Hepatocyte (in vitro differentiated cells): ENCODE results near the gene HRH1. TPM values are rescaled to one million over a fixed set of nuclear protein-coding genes. Genes with fewer than 3 reads are reported as not detected.

Source experiments
- DNase-seq: peaks from one replicate; pipeline ENCODE4 v3.0.0-alpha.2; 2016; ENCODE audit warnings: low spot score
- H2AFZ ChIP-seq: fragments of 200-600 bp; sonication (generic); 2 replicates; pipeline ENCODE4 v1.6.0; 2016; ENCODE audit warnings: antibody characterized with exemption, mild to moderate bottlenecking
- H3K27ac ChIP-seq: fragments of 200-600 bp; sonication (generic); 2 replicates; pipeline ENCODE4 v1.5.1; 2016; ENCODE audit warnings: mild to moderate bottlenecking
- H3K27me3 ChIP-seq: fragments of 200-600 bp; sonication (generic); 2 replicates; pipeline ENCODE4 v1.6.1; 2016
- H3K36me3 ChIP-seq: fragments of 200-600 bp; sonication (generic); replicated peaks from 2 replicates; pipeline ENCODE4 v1.5.1; 2016; ENCODE audit warnings: low read depth; ENCODE audit not compliant: insufficient read depth
- H3K4me1 ChIP-seq: fragments of 200-600 bp; sonication (generic); 2 replicates; pipeline ENCODE4 v1.5.1; 2016; ENCODE audit warnings: mild to moderate bottlenecking, moderate library complexity; ENCODE audit not compliant: insufficient read depth
- H3K4me2 ChIP-seq: fragments of 200-600 bp; sonication (generic); 2 replicates; pipeline ENCODE4 v1.6.0; 2016
- H3K4me3 ChIP-seq: fragments of 200-600 bp; sonication (generic); 2 replicates; pipeline ENCODE4 v1.5.1; 2016; ENCODE audit warnings: mild to moderate bottlenecking
- H3K79me2 ChIP-seq: fragments of 200-600 bp; sonication (generic); 2 replicates; pipeline ENCODE4 v1.6.0; 2017; ENCODE audit warnings: mild to moderate bottlenecking
- H3K9me2 ChIP-seq: fragments of 200-600 bp; sonication (generic); replicated peaks from 2 replicates; pipeline ENCODE4 v1.6.0; 2017; ENCODE audit warnings: mild to moderate bottlenecking; ENCODE audit not compliant: insufficient read depth
- H3K9me3 ChIP-seq: fragments of 200-600 bp; sonication (generic); 2 replicates; pipeline ENCODE4 v1.5.1; 2016; ENCODE audit warnings: low read depth, mild to moderate bottlenecking
- H4K20me1 ChIP-seq: fragments of 200-600 bp; sonication (generic); 2 replicates; pipeline ENCODE4 v1.6.0; 2016; ENCODE audit warnings: mild to moderate bottlenecking; ENCODE audit not compliant: insufficient read depth, poor library complexity, severe bottlenecking
- CTCF ChIP-seq: fragments of 200-600 bp; sonication (generic); IDR thresholded peaks from 2 replicates; pipeline ENCODE4 v1.5.1; 2016; ENCODE audit warnings: antibody characterized with exemption, mild to moderate bottlenecking; ENCODE audit not compliant: poor library complexity
- EZH2 ChIP-seq: fragments of 200-600 bp; sonication (generic); IDR thresholded peaks from 2 replicates; pipeline ENCODE4 v1.6.1; 2016; ENCODE audit warnings: antibody characterized with exemption, mild to moderate bottlenecking, borderline replicate concordance
- EZH2phosphoT487 ChIP-seq: fragments of 200-600 bp; sonication (generic); IDR thresholded peaks from one replicate; pipeline ENCODE4 v1.6.1; 2018; ENCODE audit warnings: antibody characterized with exemption, mild to moderate bottlenecking, low read depth, moderate library complexity; ENCODE audit not compliant: unreplicated experiment, severe bottlenecking
- WGBS: methylation state at CpG from one replicate; pipeline ENCODE4 v1.1.6; 2016; ENCODE audit warnings: low lambda C conversion rate; ENCODE audit errors: missing lambda C conversion rate; 5-methylcytosine and 5-hydroxymethylcytosine counted together
- polyA plus RNA-seq: library from polyadenylated mRNA; unstranded; fragments of >200 nt; fragmentation: Nextera tagmentation; extraction: Ambion mirVana; gene quantifications from 2 replicates; pipeline ENCODE4 v1.2.1, GENCODE V29; 2016
- total RNA-seq: library from RNA; depleted of rRNA; stranded (reverse); fragments of >200 nt; gene quantifications from 2 replicates; pipeline ENCODE4 v1.2.3, GENCODE V29; 2014

HRH1 gene
- total and polyA plus RNA-seq, 2 experiments from 2014 or later: 3.3 to 5.1 TPM

GRCh38 chr3:11306817-11307589 lies 152.7 kb downstream of the HRH1 start:
- H3K79me2 ChIP-seq: no peaks in the 10 kb centered on the region
- 81% methylated on average over 5 of the region's 5 CpGs for WGBS
- no peak overlapping the region for H3K4me2 ChIP-seq
- H4K20me1 ChIP-seq: no peaks in the 10 kb centered on the region
- no peaks in the 10 kb centered on the region for H3K9me3 ChIP-seq
- H3K4me3 ChIP-seq: no peak overlapping the region
- TF ChIP-seq EZH2 (no peak), EZH2phosphoT487 (no peak), CTCF (no peak)
- H3K9me2 ChIP-seq: no peaks in the 10 kb centered on the region
- H2AFZ ChIP-seq: no peak overlapping the region
- H3K4me1 ChIP-seq: no peaks in the 10 kb centered on the region
- no peak overlapping the region for H3K27ac ChIP-seq
- no peaks in the 10 kb centered on the region for H3K27me3 ChIP-seq
- no peaks in the 10 kb centered on the region for H3K36me3 ChIP-seq
- DNase-seq: no peak

- H3K4me1 ChIP-seq: no peaks in the 10 kb centered on the region
- H3K9me2 ChIP-seq: no peaks in the 10 kb centered on the region
- no peaks in the 10 kb centered on the region for H3K36me3 ChIP-seq
- no peak overlapping the region for H2AFZ ChIP-seq
- H3K4me2 ChIP-seq: no peak overlapping the region
- no peak overlapping the region for H3K4me3 ChIP-seq
- no peaks in the 10 kb centered on the region for H4K20me1 ChIP-seq
- H3K27ac ChIP-seq: no peak overlapping the region
- WGBS: 81% methylated on average over 6 of the region's 6 CpGs
- no peaks in the 10 kb centered on the region for H3K79me2 ChIP-seq
- TF ChIP-seq EZH2phosphoT487 (no peak), EZH2 (no peak), CTCF (no peak)
- no peaks in the 10 kb centered on the region for H3K9me3 ChIP-seq
- no peak for DNase-seq
- no peaks in the 10 kb centered on the region for H3K27me3 ChIP-seq
Observed at GRCh38 chr3:11307830-11308432, 153.6 kb downstream of the HRH1 start.

- Histone ChIP-seq H3K4me2 (no peak overlapping the region), H4K20me1 (no peaks in the 10 kb centered on the region), H3K36me3 (peaks cover 3% of the 10 kb centered on the region), H3K4me1 (no peaks in the 10 kb centered on the region), H3K9me2 (no peaks in the 10 kb centered on the region), H3K9me3 (no peaks in the 10 kb centered on the region), H3K4me3 (no peak overlapping the region), H2AFZ (no peak overlapping the region), H3K79me2 (no peaks in the 10 kb centered on the region), H3K27me3 (no peaks in the 10 kb centered on the region), H3K27ac (no peak overlapping the region)
- no peak for DNase-seq
- TF ChIP-seq EZH2phosphoT487: no peak
- no peak for TF ChIP-seq EZH2
- TF ChIP-seq CTCF: no peak
- WGBS: 81% methylated on average over 5 of the region's 5 CpGs
Observed at GRCh38 chr3:11310258-11310657, 156.0 kb downstream of the HRH1 start.
